ENCODE results near the gene CUX1. TPM values are rescaled to one million over a fixed set of nuclear protein-coding genes. Genes with fewer than 3 reads are reported as not detected.

The CUX1 gene
- total RNA-seq, 4 donors from 2014 or later, result 40.0 to 55.9 (median 47.3) TPM

DNA sequence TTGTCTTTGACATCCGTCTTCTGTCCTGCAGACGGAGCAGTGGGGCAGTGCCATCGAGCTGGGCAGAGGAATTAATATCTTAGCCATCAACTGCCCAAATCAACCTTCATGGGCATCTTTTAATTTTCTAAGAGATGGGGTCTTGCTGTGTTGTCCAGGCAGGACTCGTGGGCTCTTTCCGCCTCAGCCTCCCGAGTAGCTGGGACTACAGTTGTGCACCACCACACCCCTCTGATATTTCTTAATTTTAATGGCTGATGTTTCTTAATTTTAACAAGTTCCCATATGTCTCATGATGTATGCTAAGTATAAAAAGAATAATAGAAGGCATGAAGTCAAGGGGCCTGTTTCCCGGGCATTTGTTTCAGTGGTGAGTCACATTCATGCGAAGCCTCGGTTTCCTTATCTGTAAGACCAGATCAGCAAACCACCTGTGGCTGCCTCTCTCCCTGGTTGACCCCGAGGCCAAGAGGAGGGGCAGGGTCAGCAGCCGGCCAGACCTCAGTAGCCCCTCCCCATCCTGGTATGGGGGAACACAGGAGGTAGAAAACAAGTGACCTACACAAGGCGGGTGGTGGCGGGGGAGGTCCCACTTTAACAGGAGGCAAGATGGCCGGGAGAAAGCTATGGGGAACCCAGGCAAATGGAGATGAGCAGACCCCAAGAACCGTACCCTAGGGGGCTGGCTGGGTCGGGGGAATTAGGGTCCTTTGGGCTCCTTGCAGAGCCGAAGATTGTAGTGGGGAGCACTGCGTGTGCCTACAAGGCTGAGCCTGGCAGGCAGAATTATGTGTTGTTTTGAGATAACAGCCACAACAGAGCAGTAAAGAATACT, 85.5 kb downstream of the CUX1 start:
- 88 to 96% methylated on average over 12 to 15 of the region's 18 CpGs for WGBS, 2 donors
- no peak for TF ChIP-seq POLR2A (IDR thresholded peaks at IDR 0.05)
- TF ChIP-seq, protein P1, sequence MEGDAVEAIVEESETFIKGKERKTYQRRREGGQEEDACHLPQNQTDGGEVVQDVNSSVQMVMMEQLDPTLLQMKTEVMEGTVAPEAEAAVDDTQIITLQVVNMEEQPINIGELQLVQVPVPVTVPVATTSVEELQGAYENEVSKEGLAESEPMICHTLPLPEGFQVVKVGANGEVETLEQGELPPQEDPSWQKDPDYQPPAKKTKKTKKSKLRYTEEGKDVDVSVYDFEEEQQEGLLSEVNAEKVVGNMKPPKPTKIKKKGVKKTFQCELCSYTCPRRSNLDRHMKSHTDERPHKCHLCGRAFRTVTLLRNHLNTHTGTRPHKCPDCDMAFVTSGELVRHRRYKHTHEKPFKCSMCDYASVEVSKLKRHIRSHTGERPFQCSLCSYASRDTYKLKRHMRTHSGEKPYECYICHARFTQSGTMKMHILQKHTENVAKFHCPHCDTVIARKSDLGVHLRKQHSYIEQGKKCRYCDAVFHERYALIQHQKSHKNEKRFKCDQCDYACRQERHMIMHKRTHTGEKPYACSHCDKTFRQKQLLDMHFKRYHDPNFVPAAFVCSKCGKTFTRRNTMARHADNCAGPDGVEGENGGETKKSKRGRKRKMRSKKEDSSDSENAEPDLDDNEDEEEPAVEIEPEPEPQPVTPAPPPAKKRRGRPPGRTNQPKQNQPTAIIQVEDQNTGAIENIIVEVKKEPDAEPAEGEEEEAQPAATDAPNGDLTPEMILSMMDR (IDR thresholded peaks at IDR 0.05), result no peak
- intact Hi-C loops (cut with DNase I), result no loop called here
- H3K27ac ChIP-seq, result no peak overlapping the region
- no peak overlapping the region for H3K4me3 ChIP-seq
- H3K4me1 ChIP-seq, result peaks cover 0 to 39% (median 13%) of the 10 kb centered on the region in 3 donors
- no peak for DNase-seq
- H3K27me3 ChIP-seq, result no peaks in the 10 kb centered on the region
- H3K36me3 ChIP-seq, result no peaks in the 10 kb centered on the region
- no peaks in the 10 kb centered on the region for H3K9me3 ChIP-seq

DNA sequence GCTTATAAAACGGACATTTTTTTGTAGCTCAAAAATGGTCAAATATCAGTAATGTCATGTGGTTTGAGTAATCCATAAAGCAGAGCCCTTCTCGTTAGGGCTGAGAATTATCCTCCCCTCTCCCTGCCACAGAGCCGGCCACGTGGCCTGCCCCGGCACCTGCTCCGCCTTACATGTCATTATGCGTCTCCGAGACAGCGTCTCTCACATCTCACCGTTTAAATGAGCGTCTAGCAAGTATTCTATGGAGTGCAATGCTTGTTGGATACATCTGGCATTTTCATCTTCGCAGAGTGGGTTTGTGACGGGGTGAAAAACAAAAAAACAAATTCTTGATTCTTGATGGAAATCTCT, 86.1 kb downstream of the CUX1 start:
- intact Hi-C loops (cut with DNase I), result no loop called here
- Histone ChIP-seq H3K27ac (no peak overlapping the region), H3K9me3 (no peaks in the 10 kb centered on the region), H3K4me1 (peaks cover 0 to 39% (median 13%) of the 10 kb centered on the region in 3 donors), H3K4me3 (no peak overlapping the region), H3K36me3 (no peaks in the 10 kb centered on the region), H3K27me3 (no peaks in the 10 kb centered on the region)
- TF ChIP-seq, protein P1 (IDR thresholded peaks at IDR 0.05), result no peak
- TF ChIP-seq POLR2A (IDR thresholded peaks at IDR 0.05), result no peak
- WGBS, 2 donors, result 88 to 93% methylated on average over 13 of the region's 13 CpGs
- DNase-seq, result no peak

DNA sequence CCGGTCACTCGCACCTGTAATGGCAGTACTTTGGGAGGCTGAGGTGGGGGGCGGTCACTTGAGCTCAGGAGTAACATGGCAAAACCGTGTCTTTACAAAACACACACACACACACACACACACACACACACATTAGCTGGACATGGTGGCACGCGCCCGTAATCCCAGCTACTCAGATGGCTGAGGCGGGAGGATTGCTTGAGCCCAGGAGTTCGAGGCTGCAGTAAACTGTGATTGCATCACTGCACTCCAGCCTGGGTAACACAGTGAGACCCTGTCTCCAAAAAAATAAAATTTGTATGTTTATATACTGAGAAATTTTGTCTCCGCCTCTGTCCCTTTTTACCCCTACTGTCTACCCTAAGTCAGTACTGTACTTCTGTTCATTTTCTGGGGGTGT, 86.6 kb downstream of the CUX1 start:
- no peak for DNase-seq
- TF ChIP-seq, protein P1 (IDR thresholded peaks at IDR 0.05), result no peak
- no peak for TF ChIP-seq POLR2A (IDR thresholded peaks at IDR 0.05)
- WGBS, 2 donors, result 89 to 91% methylated on average over 9 to 10 of the region's 10 CpGs
- H3K27me3 ChIP-seq, result no peaks in the 10 kb centered on the region
- H3K4me1 ChIP-seq, result peaks cover 0 to 35% (median 13%) of the 10 kb centered on the region in 3 donors
- H3K9me3 ChIP-seq, result no peaks in the 10 kb centered on the region
- intact Hi-C loops (cut with DNase I), result no loop called here
- H3K27ac ChIP-seq, result no peak overlapping the region
- H3K36me3 ChIP-seq, result no peaks in the 10 kb centered on the region
- no peak overlapping the region for H3K4me3 ChIP-seq

DNA sequence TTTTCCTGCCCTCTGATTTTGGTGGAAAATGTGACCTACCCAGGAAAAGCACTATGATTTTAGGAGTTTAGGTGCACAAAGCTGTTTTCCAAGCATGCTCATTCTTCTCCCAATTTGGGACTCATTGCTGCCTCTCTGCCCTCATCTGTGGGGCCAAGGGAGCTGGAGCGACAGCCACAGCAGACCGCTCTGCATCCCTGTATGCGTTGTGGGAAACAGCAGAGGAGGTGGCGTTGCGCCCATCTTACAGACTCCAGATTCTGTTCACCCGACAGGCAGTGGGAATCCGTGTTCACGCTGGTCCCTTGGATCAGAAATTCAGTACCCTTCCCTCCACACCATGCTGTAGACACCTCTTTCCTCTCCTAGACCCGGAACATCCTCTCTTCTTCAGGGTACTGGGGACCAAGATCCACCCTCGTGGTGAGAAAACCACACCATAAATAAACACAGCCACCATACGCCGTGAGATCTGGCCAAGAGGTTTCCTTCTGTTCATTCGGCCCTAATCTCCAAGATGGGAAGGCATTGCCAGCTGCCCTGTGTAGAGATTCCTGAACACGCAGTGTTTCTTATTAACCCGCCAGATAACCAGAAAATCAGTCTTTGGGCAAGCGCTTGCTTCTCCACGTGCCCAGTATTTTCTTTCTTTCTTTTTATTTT, 87.9 kb downstream of the CUX1 start:
- no peaks in the 10 kb centered on the region for H3K9me3 ChIP-seq
- TF ChIP-seq POLR2A (IDR thresholded peaks at IDR 0.05), result no peak
- H3K27ac ChIP-seq, result no peak overlapping the region
- DNase-seq, result no peak
- no peaks in the 10 kb centered on the region for H3K36me3 ChIP-seq
- peaks cover 0 to 22% (median 13%) of the 10 kb centered on the region in 3 donors for H3K4me1 ChIP-seq
- 89 to 91% methylated on average over 17 of the region's 17 CpGs for WGBS, 2 donors
- no peaks in the 10 kb centered on the region for H3K27me3 ChIP-seq
- intact Hi-C loops (cut with DNase I), result no loop called here
- no peak overlapping the region for H3K4me3 ChIP-seq

DNA sequence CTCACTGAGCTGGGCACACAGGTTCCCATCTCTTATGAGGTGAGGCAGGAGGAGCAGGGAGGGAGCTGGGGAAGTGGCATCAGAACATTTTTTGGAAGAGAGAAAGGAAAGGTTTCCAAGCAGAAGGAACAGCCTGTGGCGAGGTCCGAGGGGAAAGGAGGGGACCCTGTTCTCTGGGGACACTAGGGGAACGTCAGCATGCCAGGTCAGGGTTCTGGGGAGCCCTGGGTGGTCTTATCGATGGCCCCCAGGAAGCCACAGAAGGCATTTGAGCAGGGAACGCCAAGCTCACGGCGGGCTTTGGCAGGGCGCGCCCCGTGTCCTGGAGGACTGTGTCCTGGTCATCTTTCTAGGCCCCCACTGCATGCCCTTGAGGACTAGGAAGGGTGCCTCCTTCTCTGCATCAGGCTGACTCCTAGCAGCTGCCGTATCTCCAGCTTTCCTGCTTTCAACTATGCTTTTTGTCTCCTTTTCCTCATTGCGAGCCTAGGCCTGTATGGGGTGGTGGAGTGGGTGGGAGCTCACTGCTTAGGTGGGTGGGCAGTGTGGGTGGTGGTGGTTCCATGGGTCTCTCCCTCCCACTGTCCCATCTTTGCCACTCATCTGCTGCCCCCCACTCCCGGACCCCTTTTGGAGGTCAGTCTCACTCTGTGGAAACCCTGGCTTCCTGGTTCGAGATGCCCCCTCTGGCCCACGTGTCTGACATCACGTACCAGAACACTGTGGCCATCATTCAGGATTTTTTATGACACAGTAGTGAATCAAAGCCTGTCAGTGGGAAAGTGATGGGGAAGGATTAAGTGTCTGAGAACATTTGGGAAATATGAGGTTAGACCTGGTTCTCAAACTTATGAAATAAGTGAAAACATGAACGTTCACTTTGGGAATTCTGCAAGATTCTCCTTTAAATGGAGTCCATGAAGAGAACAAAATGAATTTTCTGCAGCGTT, 89.1 kb downstream of the CUX1 start:
- Histone ChIP-seq H3K27me3 (no peaks in the 10 kb centered on the region), H3K4me3 (no peak overlapping the region), H3K36me3 (no peaks in the 10 kb centered on the region), H3K9me3 (no peaks in the 10 kb centered on the region), H3K27ac (no peak overlapping the region), H3K4me1 (peaks cover 0 to 12% (median 7%) of the 10 kb centered on the region in 3 donors)
- intact Hi-C loops (cut with DNase I), result no loop called here
- DNase-seq, result no peak
- TF ChIP-seq, protein P1 (IDR thresholded peaks at IDR 0.05), result no peak
- no peak for TF ChIP-seq POLR2A (IDR thresholded peaks at IDR 0.05)
- WGBS, 2 donors, result 85 to 88% methylated on average over 16 to 17 of the region's 18 CpGs

All from esophagus squamous epithelium (tissue), 5 donors.